Measurements from ENCODE around the gene SH2B2.
"Not testable (repeated sequence)": the region's sequence is repeated elsewhere in the genome, so short reads cannot be mapped to it uniquely, and the experiment has no call there.

SH2B2 gene

DNA sequence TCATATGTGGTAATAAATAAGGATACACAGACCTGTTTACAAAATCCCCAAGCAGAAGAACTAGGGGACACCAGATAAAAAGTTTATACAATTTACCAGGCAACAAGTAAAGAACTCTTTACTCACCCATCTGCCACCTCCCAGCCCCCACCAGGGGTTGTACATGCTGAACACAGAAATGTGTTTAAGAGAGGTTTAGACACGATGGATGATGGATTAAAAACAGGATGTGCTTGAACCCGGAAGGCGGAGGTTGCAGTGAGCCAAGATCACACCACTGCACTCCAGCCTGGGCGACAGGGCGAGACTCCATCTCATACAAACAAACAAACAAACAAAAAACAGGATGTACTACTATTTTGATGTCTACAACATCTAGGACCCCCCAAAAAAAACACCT, 42.2 kb downstream of the SH2B2 start:
- DNase-seq (ENCODE audit: low read depth in 4 of 4, low spot score in 1 of 4) = not testable (repeated sequence)

DNA sequence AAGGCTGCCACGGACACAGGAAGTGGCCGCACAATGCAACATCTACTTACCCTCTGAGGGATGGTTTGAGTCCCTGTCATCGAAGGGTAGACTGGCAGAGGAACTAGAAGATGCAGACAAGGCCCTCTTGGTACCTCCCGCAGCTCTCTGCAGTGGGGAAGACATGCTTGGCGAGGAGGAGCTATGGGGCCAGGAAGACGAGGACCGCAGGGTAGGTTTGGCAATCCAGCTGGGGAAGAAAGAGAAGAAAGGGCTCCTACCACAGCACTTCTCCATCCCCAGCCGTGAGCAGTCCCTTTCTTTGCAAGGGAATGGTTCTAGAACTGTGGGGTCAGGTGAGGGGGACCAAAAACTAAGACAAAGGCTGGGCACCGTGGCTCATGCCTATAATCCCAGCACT, 42.7 kb downstream of the SH2B2 start:
- DNase-seq (ENCODE audit: low read depth in 4 of 4, low spot score in 1 of 4) = not testable (repeated sequence)

DNA sequence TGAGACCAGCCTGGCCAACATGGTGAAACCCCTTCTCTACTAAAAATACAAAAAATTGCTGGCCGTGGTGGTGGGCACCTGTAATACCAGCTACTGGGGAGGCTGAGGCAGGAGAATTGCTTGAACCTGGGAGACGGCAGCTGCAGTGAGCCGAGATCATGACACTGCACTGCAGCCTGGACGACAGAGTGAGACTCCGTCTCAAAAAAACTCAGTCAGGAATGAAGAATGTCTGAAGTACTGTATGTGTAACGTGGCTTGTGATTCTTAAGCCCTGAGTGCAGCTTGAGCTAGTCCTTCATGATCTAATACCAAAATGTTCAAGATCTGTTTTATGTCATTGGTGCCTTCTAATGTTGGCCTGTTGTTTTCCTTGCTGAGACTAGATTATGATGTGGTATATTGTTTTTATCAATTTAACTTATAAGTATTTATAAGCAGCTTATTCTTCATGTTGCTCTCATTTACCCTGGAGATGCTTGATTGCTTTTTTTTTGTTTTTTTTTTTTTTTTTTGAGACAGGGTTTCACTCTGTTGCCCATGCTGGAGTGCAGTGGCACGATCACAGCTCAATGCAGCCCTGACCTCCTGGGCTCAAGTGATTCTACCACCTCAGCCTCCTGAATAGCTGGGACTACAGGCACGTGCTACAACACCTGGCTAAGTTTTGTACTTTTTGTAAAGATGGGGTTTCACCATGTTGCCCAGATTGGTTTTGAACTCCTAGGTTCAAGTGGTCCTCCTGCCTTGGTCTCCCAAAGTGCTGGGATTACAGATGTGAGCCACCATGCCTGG, 44.2 kb downstream of the SH2B2 start:
- DNase-seq (ENCODE audit: low read depth in 4 of 4, low spot score in 1 of 4) = not testable (repeated sequence)

DNA sequence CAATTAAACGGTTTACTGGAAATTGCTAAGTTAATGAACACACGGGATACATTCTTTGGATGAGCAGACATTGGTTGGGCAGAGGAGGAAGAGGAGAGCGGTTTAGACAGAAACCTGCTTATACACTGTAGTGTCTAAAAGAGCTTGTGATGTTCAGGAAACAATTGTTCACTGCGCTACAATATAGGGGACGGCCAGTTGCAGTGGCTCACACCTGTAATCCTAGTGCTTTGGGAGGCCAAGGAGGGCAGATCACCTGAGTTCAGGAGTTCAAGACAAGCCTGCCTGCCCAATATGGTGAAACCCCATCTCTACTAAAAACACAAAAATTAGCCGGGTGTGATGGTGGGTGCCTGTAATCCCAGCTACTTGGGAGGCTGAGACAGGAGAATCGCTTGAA, 48.9 kb downstream of the SH2B2 start:
- DNase-seq (ENCODE audit: low read depth in 4 of 4, low spot score in 1 of 4) = not testable (repeated sequence)

DNA sequence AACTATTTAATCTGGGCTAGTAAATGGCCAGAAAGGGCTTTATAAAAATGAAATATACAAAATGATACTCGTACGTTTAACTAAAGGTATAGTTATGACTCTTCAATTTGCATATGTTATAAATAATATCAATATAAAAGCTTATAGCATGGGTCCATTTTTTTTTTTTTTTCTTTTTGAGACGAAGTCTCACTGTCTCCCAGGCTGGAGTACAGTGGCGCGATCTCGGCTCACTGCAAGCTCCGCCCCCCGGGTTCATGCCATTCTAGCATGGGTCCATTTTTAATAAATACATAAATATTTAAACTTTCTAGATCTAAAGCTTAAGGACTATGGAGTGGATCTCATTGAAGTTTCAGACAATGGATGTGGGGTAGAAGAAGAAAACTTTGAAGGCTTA, 50.3 kb downstream of the SH2B2 start:
- DNase-seq (ENCODE audit: low read depth in 4 of 4, low spot score in 1 of 4) = not testable (repeated sequence)

DNA sequence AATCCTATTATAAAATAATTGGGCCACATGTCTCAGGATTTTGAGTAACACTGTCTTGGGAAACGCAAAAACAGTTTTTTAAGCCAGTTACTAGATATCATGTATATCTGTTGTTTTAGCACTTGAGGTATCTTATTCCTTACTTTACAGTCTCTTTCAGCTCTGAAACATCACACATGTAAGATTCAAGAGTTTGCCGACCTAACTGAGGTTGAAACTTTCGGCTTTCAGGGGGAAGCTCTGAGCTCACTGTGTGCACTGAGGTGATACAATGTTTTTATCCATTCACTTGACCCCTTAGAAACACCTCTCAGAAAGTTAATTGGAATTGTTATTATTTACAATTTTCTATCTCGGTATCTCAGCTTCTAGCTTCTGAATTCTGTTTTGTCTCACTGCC, 50.8 kb downstream of the SH2B2 start:
- not testable (repeated sequence) for DNase-seq (ENCODE audit: low read depth in 4 of 4, low spot score in 1 of 4)

DNA sequence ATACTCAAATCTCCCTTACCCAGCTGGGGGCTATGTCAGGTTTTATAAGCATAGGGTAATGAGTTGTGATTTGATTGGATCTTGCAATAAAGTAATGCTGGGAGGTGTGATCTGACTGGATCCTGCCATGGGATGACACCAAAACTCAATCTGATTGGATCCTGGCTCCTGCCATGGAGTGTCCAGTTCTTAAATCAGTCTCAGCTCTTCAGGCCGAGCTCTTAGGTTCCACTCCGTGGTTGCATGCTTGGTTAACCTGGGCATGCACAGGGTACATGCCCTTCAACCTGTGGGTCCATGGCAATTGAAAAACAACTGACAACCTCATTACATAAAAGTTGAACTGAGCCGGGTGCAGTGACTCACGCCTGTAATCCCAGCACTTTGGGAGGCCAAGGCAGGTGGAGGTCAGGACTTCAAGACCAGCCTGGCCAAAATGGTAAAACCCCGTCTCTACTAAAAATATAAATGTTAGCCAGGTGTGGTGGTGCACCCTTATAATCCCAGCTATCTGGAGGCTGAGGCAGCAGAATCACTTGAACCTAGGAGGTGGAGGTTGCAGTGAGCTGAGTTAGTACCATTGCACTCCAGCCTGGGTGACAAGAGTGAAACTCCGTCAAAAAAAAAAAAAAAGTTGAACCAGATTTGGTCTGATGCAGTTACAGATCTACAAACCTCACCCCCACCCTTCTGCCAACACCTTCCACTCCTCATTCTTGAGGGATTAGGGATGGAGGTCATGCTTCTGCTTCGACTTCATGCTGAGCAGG, 54.1 kb downstream of the SH2B2 start:
- DNase-seq (ENCODE audit: low read depth in 4 of 4, low spot score in 1 of 4) = not testable (repeated sequence)

DNA sequence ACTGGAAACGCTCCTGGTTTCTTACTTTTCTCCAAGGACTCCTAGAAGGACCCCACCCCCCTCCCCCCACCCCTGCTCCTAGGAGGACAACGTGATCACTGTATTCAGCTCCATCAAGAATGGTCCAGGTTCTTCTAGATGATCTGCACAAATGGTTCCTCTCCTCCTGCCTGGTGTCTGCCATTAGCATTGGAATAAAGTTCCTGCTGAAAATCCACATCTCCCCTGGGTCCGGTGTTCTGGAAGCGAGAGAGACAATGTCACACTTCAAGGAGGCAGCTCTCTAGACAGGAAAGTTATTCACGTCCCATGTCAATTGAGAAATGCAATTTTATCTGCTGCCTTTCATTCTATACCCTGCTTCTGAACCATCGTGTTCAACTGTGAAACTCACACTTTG, 60.3 kb downstream of the SH2B2 start:
- not testable (repeated sequence) for DNase-seq (ENCODE audit: low read depth in 4 of 4, low spot score in 1 of 4)

DNA sequence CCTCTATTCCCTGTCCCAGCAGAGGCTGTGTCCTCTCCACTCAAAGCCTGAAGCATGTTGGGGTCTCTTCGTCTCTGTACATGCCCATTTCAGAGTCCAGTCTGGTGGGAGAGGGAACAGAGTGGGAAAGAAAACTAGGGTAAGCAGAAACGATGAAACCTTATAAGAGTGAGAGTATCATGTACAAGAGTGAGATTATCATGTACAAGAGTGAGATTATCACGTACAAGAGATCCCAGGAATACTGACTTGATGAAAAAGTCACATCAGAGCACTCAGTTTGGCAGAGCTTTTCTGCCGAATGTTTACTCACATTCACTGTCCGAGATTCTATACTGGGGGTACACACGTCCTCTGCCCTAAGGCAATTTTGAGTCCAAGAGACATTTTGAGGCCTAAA, 69.7 kb downstream of the SH2B2 start, which contains the start of gene SPDYE6:
SPDYE6 (minus strand) TSS at position 101 of the 400 bp plus-strand sequence. CDS start 421 bp downstream, outside the sequence.
- not testable (repeated sequence) for DNase-seq (ENCODE audit: low read depth in 4 of 4, low spot score in 1 of 4)

DNA sequence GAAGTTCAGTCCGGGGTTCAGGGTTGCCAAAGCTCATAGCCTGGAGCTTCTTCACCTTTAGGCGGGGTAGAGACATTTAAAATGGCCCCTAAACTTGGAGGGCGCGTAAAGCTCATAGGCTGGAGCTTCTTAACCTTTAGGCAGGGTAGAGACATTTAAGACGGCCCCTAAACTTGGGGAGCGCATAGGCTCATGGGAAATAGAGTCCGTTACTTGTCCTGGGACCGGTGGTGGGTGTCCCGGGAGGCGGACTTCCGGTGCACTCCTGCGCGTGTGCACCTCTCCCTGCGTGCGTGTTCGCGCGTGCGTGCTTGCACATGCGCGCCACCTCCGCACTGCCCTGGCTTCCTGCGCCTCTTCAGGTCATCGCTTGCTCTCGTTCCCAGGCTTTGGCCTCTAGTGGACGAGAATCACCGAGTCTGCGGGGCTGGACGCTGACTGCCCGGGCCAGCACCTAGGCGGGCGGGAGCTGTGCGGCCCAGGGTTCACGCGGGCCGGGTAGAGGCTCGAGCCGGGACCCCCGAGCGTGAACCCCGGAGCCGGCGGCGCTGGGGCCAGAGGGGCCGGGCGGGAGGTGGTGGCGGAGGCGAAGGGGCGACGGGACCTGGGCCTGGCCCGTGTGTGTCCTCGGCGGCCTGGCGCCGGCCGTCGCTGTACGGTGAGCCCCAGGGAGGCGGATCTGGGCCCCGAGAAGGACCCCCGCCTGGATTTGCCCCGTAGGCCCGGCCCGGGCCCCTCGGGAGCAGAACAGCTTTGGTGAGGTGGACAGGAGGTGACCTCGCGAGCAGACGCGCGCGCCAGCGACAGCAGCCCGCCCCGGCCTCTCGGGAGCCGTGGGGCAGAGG, 77.1 kb downstream of the SH2B2 start:
- peak; percentile 71 to 92 (median 80) for DNase-seq (ENCODE audit: low read depth in 4 of 4, low spot score in 1 of 4)

DNA sequence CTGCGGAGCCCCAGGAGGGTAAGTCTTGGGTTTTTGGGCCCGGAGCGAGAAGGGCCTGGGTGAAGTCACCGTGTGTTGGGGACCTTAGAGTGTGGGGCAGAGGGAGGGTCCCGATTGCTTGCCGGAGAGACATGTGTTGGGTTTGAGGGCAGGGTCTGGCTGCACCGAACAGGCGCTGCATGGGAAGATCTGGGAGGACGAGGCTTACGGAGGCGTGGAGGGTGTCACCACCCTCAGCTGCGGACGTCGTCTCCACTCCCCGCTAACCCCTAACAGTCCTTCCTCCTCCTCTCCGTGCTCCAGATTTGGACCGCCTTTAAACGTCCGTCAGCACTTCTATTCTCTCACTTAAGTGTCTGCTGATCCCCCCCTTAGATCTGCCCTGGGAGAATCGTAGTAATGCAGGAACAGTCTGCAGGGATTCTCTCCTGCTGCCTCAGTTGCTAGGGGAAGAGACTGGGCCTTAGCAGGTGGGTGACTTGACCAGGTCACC, 77.8 kb downstream of the SH2B2 start:
- not testable (repeated sequence) for DNase-seq (ENCODE audit: low read depth in 4 of 4, low spot score in 1 of 4)

DNA sequence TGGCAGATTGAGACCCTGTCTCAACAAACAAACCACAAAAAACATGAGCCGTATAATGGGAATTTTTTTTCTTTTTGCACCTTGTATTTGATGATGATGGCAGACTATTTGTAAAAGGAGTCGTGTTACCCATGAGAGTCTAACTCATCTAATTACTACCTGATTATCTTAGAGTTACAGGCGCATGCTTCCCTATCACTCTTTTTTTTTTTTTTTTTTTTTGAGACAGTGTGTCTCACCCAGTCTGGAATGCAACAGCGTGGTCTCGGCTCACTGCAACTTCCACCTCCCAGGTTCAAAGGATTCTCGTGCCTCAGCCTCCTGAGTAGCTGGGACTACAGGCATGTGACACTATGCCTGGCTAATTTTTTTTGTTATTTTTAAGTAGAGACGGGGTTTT, 78.7 kb downstream of the SH2B2 start:
- DNase-seq (ENCODE audit: low read depth in 4 of 4, low spot score in 1 of 4) = not testable (repeated sequence)

DNA sequence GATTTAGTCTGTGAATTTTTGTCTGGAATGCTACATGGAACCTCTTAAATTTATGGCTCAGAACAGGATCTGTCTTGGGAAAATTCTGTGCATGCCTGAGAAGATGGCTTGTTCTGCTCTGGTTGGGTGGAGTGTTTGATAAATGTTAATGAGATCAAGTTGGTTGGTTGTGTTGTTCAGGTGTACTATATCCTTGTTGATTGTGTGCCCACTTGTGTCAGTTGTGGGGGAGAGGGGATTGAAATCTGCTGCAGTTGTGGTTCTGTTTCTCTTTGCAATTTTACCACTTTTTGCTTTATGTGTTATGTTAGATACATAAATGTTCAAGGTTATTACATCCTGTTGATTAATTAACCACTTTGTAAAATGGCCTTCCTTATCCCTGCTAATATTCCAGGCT, 83.4 kb downstream of the SH2B2 start:
- not testable (repeated sequence) for DNase-seq (ENCODE audit: low read depth in 4 of 4, low spot score in 1 of 4)
